HepG2 (cell line): ENCODE results near the gene TBC1D10B. TPM values are rescaled to one million over a fixed set of nuclear protein-coding genes. Genes with fewer than 3 reads are reported as not detected.

ENCODE experiments used
- AGO2 ChIP-seq: fragments of 200-400 bp; formaldehyde crosslinking; optimal IDR thresholded peaks from 2 replicates; pipeline ENCODE3; 2017; ENCODE audit warnings: mild to moderate bottlenecking, low read depth, low read length, moderate library complexity
- FOSL1 ChIP-seq: sonication (generic); formaldehyde crosslinking; IDR thresholded peaks from 2 replicates; pipeline ENCODE4 v1.9.0; 2021; ENCODE audit warnings: missing genetic modification reagents, borderline replicate concordance
- ISX ChIP-seq: sonication (generic); formaldehyde crosslinking; conservative IDR thresholded peaks from 2 replicates; pipeline ENCODE4 v1.5.0; 2020; ENCODE audit warnings: missing genetic modification reagents
- MAFF ChIP-seq: IDR thresholded peaks from 2 replicates; pipeline ENCODE4 v1.6.1; 2011; ENCODE audit warnings: low read depth, low read length, improper control_type of control experiment
- MATR3 ChIP-seq: sonication (generic); formaldehyde crosslinking; IDR thresholded peaks from 2 replicates; pipeline ENCODE4 v1.4.0; 2020; ENCODE audit warnings: missing genetic modification reagents
- MIXL1 ChIP-seq: IDR thresholded peaks from 2 replicates; pipeline ENCODE4 v1.6.1; 2016
- NR2C2 ChIP-seq: sonication (generic); formaldehyde crosslinking; IDR thresholded peaks from 2 replicates; pipeline ENCODE4 v1.4.0; 2020; ENCODE audit warnings: missing genetic modification reagents, mild to moderate bottlenecking, moderate library complexity, borderline replicate concordance
- SKI ChIP-seq: fragments of 450-650 bp; IDR thresholded peaks from one replicate; pipeline ENCODE4 v1.6.1; 2018; ENCODE audit warnings: mild to moderate bottlenecking; ENCODE audit not compliant: partially characterized antibody
- ZNF546 ChIP-seq: sonication (generic); formaldehyde crosslinking; conservative IDR thresholded peaks from 2 replicates; pipeline ENCODE4 v1.8.1; 2023; ENCODE audit warnings: mild to moderate bottlenecking, missing genetic modification reagents
- polyA plus RNA-seq, 8 experiments: library from polyadenylated mRNA; depleted of rRNA in 3 of 8; stranded (reverse) in 7 of 8; unstranded in 1 of 8; fragments of >200 nt; fragmentation: Illumina TruSeq in 4 of 8; extraction: Trizol in 4 of 8; gene quantifications; 2 replicates each; pipeline versions ENCODE4 v1.2.1 to v1.2.3, GENCODE V29; 2011 to 2016; ENCODE audit warnings: low read depth in 4 of 8, missing spikeins in 1 of 8, mixed read lengths in 1 of 8; ENCODE audit not compliant: insufficient read depth in 1 of 8
- total RNA-seq, 5 experiments: library from RNA; depleted of rRNA; stranded (reverse); fragments of >200 nt; fragmentation: Illumina TruSeq; extraction: Trizol; gene quantifications; 2 replicates each; pipeline ENCODE4 v1.2.3, GENCODE V29; 2016; ENCODE audit warnings: low read depth in 1 of 5
- TF ChIP-seq, protein P1 (sequence below): sonication (generic); formaldehyde crosslinking; IDR thresholded peaks from 2 replicates; pipeline ENCODE4 v1.5.0; 2020; ENCODE audit warnings: missing genetic modification reagents
- TF ChIP-seq, protein P2 (sequence below): IDR thresholded peaks from 2 replicates; pipeline ENCODE4 v1.6.1; 2016; ENCODE audit warnings: missing genetic modification reagents, missing compliant biosample characterization
- TF ChIP-seq, protein P3 (sequence below): sonication (generic); formaldehyde crosslinking; IDR thresholded peaks from 2 replicates; pipeline ENCODE4 v1.5.0; 2020; ENCODE audit warnings: mild to moderate bottlenecking, missing genetic modification reagents, borderline replicate concordance
- TF ChIP-seq, protein P4 (sequence below): sonication (generic); formaldehyde crosslinking; IDR thresholded peaks from 2 replicates; pipeline ENCODE4 v1.8.0; 2022; ENCODE audit warnings: mild to moderate bottlenecking, missing genetic modification reagents, moderate library complexity
- TF ChIP-seq, protein P5 (sequence below), 2 experiments: sonication (generic) in 1 of 2; formaldehyde crosslinking in 1 of 2; IDR thresholded peaks; 2 replicates each; pipeline versions ENCODE4 v1.6.1 to v1.9.0; 2014 to 2022; ENCODE audit warnings: antibody characterized with exemption in 1 of 2, borderline replicate concordance in 1 of 2, inconsistent platforms in 1 of 2, low read depth in 1 of 2, missing genetic modification reagents in 1 of 2

TBC1D10B gene
- total and polyA plus RNA-seq, 2 of the 13 experiments (the other 11 are each of a cell fraction or from before 2014, with no cell fraction given), result 15.7 to 24.8 TPM

DNA sequence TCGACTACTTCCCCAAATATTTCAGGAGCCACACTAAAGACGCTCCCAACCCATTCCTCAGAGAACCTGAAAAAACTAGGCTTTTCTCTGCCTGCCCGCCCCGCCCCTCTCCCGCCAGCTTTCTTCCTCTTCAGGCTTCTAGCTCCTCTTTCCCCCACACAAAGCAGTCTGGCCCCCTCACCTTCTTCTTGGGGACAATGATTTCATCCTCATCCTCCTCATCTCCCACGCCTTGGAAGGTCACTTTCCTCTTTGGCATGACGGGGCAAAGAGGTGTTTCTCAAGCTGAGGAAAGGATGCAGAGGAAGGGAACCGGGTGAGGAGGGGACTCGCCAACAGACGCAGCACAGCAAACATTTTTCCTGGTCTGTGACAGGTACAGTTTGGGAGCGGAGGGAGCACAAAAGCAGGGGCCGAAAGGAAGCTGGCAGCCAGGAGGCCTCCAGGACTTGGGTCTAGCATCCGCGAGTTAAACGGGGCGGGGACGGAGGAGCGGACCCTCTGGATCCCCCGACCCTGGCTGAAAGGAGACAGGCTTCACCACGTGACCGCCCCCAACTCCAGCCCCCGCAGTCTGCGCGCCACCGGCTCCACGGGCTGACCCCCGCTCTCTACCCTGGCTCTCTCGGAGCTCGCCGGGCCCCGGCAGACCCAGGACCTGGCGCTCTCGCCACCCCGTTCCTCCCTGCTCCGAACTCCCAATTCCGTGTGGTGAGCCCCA lies 15.7 kb downstream of the TBC1D10B start (continued):
- TF ChIP-seq, protein P1, sequence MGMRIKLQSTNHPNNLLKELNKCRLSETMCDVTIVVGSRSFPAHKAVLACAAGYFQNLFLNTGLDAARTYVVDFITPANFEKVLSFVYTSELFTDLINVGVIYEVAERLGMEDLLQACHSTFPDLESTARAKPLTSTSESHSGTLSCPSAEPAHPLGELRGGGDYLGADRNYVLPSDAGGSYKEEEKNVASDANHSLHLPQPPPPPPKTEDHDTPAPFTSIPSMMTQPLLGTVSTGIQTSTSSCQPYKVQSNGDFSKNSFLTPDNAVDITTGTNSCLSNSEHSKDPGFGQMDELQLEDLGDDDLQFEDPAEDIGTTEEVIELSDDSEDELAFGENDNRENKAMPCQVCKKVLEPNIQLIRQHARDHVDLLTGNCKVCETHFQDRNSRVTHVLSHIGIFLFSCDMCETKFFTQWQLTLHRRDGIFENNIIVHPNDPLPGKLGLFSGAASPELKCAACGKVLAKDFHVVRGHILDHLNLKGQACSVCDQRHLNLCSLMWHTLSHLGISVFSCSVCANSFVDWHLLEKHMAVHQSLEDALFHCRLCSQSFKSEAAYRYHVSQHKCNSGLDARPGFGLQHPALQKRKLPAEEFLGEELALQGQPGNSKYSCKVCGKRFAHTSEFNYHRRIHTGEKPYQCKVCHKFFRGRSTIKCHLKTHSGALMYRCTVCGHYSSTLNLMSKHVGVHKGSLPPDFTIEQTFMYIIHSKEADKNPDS, result no peak
- TF ChIP-seq AGO2 (peak; percentile 98), MATR3 (CRISPR knock-in tag) (no peak), FOSL1 (CRISPR knock-in tag) (no peak), SKI (no peak), NR2C2 (CRISPR knock-in tag) (no peak), ZNF546 (CRISPR knock-in tag) (no peak), MAFF (no peak), MIXL1 (CRISPR knock-in tag) (no peak), ISX (CRISPR knock-in tag) (no peak)
- TF ChIP-seq, protein P2, sequence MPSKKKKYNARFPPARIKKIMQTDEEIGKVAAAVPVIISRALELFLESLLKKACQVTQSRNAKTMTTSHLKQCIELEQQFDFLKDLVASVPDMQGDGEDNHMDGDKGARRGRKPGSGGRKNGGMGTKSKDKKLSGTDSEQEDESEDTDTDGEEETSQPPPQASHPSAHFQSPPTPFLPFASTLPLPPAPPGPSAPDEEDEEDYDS, result no peak
- TF ChIP-seq, protein P3, sequence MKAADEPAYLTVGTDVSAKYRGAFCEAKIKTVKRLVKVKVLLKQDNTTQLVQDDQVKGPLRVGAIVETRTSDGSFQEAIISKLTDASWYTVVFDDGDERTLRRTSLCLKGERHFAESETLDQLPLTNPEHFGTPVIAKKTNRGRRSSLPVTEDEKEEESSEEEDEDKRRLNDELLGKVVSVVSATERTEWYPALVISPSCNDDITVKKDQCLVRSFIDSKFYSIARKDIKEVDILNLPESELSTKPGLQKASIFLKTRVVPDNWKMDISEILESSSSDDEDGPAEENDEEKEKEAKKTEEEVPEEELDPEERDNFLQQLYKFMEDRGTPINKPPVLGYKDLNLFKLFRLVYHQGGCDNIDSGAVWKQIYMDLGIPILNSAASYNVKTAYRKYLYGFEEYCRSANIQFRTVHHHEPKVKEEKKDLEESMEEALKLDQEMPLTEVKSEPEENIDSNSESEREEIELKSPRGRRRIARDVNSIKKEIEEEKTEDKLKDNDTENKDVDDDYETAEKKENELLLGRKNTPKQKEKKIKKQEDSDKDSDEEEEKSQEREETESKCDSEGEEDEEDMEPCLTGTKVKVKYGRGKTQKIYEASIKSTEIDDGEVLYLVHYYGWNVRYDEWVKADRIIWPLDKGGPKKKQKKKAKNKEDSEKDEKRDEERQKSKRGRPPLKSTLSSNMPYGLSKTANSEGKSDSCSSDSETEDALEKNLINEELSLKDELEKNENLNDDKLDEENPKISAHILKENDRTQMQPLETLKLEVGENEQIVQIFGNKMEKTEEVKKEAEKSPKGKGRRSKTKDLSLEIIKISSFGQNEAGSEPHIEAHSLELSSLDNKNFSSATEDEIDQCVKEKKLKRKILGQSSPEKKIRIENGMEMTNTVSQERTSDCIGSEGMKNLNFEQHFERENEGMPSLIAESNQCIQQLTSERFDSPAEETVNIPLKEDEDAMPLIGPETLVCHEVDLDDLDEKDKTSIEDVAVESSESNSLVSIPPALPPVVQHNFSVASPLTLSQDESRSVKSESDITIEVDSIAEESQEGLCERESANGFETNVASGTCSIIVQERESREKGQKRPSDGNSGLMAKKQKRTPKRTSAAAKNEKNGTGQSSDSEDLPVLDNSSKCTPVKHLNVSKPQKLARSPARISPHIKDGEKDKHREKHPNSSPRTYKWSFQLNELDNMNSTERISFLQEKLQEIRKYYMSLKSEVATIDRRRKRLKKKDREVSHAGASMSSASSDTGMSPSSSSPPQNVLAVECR, result no peak
- TF ChIP-seq, protein P4, sequence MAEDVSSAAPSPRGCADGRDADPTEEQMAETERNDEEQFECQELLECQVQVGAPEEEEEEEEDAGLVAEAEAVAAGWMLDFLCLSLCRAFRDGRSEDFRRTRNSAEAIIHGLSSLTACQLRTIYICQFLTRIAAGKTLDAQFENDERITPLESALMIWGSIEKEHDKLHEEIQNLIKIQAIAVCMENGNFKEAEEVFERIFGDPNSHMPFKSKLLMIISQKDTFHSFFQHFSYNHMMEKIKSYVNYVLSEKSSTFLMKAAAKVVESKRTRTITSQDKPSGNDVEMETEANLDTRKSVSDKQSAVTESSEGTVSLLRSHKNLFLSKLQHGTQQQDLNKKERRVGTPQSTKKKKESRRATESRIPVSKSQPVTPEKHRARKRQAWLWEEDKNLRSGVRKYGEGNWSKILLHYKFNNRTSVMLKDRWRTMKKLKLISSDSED (CRISPR knock-in tag), result peak; percentile 79; the same call in 1 of the 2 replicates
- TF ChIP-seq, protein P5, sequence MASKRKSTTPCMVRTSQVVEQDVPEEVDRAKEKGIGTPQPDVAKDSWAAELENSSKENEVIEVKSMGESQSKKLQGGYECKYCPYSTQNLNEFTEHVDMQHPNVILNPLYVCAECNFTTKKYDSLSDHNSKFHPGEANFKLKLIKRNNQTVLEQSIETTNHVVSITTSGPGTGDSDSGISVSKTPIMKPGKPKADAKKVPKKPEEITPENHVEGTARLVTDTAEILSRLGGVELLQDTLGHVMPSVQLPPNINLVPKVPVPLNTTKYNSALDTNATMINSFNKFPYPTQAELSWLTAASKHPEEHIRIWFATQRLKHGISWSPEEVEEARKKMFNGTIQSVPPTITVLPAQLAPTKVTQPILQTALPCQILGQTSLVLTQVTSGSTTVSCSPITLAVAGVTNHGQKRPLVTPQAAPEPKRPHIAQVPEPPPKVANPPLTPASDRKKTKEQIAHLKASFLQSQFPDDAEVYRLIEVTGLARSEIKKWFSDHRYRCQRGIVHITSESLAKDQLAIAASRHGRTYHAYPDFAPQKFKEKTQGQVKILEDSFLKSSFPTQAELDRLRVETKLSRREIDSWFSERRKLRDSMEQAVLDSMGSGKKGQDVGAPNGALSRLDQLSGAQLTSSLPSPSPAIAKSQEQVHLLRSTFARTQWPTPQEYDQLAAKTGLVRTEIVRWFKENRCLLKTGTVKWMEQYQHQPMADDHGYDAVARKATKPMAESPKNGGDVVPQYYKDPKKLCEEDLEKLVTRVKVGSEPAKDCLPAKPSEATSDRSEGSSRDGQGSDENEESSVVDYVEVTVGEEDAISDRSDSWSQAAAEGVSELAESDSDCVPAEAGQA (IDR thresholded peaks at IDR 0.05; ENCODE audit: low read depth), result no peak
- TF ChIP-seq, protein P5 (CRISPR knock-in tag; IDR thresholded peaks at IDR 0.05; ENCODE audit: borderline replicate concordance), result no peak
